Dendritic cell treated with granulocyte-macrophage colony-stimulating factor and Interleukin-4, amounts not matched to agents 40 ng/mL and 50 ng/mL, for 4 days (primary cell): ENCODE results near the gene TMEM179.

Experiments used
- H3K27ac Mint-ChIP-seq: one replicate; pipeline ENCODE4 v1.8.0; 2022; ENCODE audit warnings: mild to moderate bottlenecking, mixed read lengths
- H3K27me3 Mint-ChIP-seq: one replicate; pipeline ENCODE4 v1.8.0; 2022; ENCODE audit warnings: mild to moderate bottlenecking, mixed read lengths
- H3K36me3 Mint-ChIP-seq: one replicate; pipeline ENCODE4 v1.8.0; 2022; ENCODE audit warnings: low read depth, mixed read lengths
- H3K4me1 Mint-ChIP-seq: one replicate; pipeline ENCODE4 v1.8.0; 2022; ENCODE audit warnings: low read depth, mixed read lengths
- H3K4me3 Mint-ChIP-seq: one replicate; pipeline ENCODE4 v1.8.0; 2022; ENCODE audit warnings: mild to moderate bottlenecking, moderate library complexity, mixed read lengths
- H3K9me3 Mint-ChIP-seq: one replicate; pipeline ENCODE4 v1.8.0; 2022; ENCODE audit warnings: mixed read lengths
- intact Hi-C: fragments of 100-400 bp; cut with micrococcal nuclease; formaldehyde crosslinking; loops from one replicate; pipeline ENCODE4 v1.15.0; 2022

Gene TMEM179

GRCh38 chr14:104542871-104543830 is 61.4 kb downstream of the TMEM179 start:
- H3K27me3 Mint-ChIP-seq: peaks cover 10% of the 10 kb centered on the region
- intact Hi-C loops: no loop called here

GRCh38 chr14:104541905-104542465 is 62.6 kb downstream of the TMEM179 start:
- no peaks in the 10 kb centered on the region for H3K9me3 Mint-ChIP-seq
- no peaks in the 10 kb centered on the region for H3K4me1 Mint-ChIP-seq
- no peak overlapping the region for H3K4me3 Mint-ChIP-seq
- H3K27ac Mint-ChIP-seq: no peak overlapping the region
- intact Hi-C loops: no loop called here
- H3K36me3 Mint-ChIP-seq: no peaks in the 10 kb centered on the region
- H3K27me3 Mint-ChIP-seq: peaks cover 10% of the 10 kb centered on the region

More at GRCh38 chr14:104542871-104543830, 61.4 kb downstream of the TMEM179 start:
- Mint-ChIP-seq H3K9me3 (no peaks in the 10 kb centered on the region), H3K4me3 (no peak overlapping the region), H3K27ac (no peak overlapping the region), H3K4me1 (no peaks in the 10 kb centered on the region), H3K36me3 (no peaks in the 10 kb centered on the region)
